ENCODE results near the gene PLEKHH3.
"Not testable (repeated sequence)": the region's sequence is repeated elsewhere in the genome, so short reads cannot be mapped to it uniquely, and the experiment has no call there.

PLEKHH3 gene

DNA sequence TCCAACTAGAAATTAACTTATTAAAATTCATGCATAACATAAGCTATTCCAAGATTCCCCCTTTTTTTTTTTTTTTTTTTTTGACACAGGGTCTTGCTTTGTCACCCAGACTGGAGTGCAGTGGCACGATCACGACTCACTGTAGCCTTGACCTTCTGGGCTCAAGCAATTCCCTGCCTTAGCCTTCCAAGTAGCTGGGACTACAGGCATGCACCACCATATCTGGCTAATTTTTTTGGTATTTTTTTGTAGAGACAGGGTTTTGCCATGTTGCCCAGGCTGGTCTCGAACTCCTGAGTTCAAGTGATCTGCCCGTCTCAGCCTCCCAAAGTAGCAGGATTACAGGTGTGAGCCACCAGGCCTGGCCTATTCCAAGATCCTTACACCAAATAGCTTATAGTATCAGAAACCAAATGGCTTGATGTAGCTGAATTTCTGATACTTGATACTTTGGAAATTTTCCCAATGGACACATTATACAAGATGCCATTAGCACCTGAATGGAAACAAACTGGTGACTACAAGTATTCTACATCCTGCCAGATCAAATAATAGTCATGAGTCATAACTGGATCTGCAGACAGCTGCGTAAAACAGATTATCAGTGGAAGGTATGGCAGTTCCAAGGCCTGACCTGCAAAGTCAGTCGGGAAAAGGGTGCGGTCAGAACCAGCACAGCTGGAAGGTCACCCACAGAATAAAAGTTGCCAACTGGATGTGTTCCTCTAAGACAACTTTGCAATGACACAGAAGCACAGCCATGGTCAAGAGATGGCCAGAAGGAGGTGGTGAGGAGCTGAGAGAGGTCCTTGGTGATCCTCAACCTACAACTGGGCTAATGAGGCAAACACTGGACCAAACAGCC, 52.8 kb downstream of the PLEKHH3 start:
- DNase-seq = no peak

DNA sequence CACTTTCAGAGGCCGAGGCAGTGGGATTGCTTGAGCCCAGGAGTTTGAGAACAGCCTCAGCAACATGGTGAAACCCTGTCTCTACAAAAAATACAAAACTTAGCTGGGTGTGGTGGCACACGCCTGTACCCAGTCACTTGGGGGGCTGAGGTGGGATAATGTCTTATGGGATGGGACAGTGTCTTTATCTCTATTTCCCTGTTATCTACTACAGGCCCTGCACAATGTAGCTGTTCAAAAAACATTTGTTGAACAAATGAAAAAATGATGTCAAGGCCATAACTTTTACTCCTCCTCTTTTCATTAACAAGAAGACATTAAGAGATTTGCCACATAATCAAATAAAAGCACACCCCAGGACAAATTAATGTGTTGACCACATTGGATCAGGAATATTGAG, 53.5 kb downstream of the PLEKHH3 start:
- no peak for DNase-seq

DNA sequence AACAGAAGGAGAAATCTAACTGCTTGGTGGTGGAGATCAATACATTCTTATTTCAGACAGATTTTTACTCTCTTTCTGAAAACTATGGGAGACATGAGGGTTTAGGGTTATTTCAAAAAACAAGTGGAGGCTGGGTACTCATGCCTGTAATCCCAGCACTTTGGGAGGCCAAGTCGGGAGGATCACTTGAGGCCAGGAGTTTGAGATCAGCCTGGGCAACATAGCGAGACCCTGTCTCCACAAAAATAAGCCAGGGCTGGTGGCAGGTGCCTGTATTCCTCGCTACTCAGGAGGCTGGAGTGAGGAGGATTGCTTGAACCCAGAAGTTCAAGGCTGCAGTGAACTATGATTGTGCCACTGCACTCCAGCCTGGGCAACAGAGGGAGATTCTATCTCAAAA, 54.8 kb downstream of the PLEKHH3 start:
- DNase-seq = not testable (repeated sequence)

DNA sequence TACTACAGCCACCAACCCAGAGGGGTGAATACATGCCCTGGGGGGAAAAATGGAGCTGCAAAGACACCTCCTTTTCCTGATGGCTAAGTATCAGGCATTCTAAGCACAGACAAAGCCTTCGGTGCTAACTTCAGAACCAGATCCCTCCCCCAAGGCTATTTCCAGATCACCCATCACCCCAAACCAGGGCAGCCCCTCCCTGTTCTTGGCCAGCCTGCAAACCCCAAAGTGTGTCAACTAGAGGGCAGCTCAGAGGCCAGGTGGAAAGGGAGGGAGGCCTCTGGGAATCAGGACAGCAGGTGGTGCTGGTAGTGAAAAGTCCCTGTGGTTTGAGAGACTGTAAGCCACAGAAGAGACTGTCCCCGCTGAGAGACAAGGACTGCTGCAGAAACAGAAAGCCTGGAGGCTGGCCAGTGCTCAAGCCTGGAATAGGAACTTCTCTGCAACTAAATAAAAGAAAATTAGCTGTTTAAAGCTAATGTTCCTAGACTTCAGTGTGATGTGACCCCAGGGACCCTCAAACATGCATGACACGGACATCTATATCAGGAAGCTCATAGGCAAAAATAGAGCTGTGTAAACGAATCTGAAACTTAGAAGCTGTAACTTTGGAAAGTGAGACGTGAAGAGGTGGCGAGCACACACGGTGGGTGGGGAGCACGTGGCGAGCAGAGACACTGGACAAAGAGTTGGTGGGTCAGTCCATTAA, 58.2 kb downstream of the PLEKHH3 start:
- DNase-seq = peak in 1 of 2 experiments; percentile 20

DNA sequence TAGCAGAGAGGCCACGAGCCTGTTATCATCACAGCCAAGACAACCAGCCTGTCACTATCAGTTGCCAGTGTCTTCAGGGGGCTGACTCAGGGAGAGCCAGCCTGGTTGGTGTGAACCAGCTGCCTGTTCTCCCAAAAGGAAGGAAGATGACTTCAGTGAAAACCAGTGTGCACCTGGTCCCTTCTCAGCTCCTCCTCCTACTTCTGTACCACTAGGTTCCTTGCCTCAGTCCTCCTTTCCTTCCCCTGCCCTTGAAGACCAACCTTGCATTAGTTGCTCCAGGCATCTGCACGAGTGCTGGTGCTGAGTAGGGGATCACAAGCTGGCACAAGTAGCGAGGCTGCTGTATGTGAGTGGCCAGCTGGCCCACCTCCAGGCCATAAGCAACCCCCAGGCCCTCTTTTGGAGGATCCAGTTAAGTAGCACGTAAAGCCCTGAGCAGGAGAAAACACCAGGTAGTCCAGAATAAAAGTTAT, 58.8 kb downstream of the PLEKHH3 start:
- DNase-seq = no peak

Data from SW 1271 (cell line).